ENCODE measurements around the gene GABRB2.

Gene GABRB2

GRCh38 chr5:161373345-161373707, 173.2 kb downstream of the GABRB2 start:
- no peak for DNase-seq
- H3K27ac ChIP-seq (ENCODE audit: insufficient read depth, low read length, poor library complexity, severe bottlenecking) = no peak overlapping the region
- no peaks in the 10 kb centered on the region for H3K9me3 ChIP-seq (ENCODE audit: control insufficient read depth, low read length)
- no peaks in the 10 kb centered on the region for H3K27me3 ChIP-seq (replicated peaks; ENCODE audit: control insufficient read depth, insufficient read depth, low read length, poor library complexity, severe bottlenecking)
- no peaks in the 10 kb centered on the region for H3K36me3 ChIP-seq (ENCODE audit: control insufficient read depth, insufficient read depth, low read length)
- no peaks in the 10 kb centered on the region for H3K4me1 ChIP-seq (ENCODE audit: control insufficient read depth, insufficient read depth, low read length, poor library complexity, severe bottlenecking)
- H3K4me3 ChIP-seq (ENCODE audit: insufficient read depth, low read depth, low read length, poor library complexity, severe bottlenecking) = no peak overlapping the region

DNA sequence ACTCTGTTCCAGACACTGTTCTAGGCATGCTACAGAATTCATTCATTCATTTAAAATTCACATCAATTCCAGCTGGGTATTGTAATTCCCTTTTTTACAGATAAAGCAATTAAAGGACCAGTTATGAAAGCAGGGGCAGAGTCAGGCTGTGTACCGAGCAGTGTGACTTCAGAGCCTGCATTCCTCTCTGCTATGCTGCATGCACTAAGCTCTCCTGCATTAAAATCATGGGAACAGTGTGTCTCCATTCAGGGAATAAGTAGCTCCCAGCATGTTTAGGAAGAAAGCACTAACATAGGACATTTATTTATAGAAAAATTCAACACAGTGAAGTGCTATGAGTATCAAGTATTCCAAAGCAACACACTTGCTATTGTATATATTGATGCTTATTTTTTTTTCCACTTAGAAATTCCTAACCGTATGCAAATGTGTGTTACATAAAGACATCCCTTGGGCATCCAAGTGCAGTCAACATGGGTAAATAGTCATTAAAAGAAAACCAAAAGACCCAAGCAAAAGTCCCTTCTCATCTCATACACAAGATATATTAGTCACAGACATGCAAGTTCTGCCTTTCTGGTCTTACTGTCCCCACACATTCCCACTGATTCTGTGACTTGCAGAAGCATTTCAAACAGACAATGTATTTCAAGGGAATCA, 173.7 kb downstream of the GABRB2 start:
- no peak overlapping the region for H3K4me3 ChIP-seq (ENCODE audit: insufficient read depth, low read depth, low read length, poor library complexity, severe bottlenecking)
- H3K27me3 ChIP-seq (replicated peaks; ENCODE audit: control insufficient read depth, insufficient read depth, low read length, poor library complexity, severe bottlenecking) = no peaks in the 10 kb centered on the region
- H3K9me3 ChIP-seq (ENCODE audit: control insufficient read depth, low read length) = no peaks in the 10 kb centered on the region
- H3K36me3 ChIP-seq (ENCODE audit: control insufficient read depth, insufficient read depth, low read length) = no peaks in the 10 kb centered on the region
- no peak for DNase-seq
- no peak overlapping the region for H3K27ac ChIP-seq (ENCODE audit: insufficient read depth, low read length, poor library complexity, severe bottlenecking)
- no peaks in the 10 kb centered on the region for H3K4me1 ChIP-seq (ENCODE audit: control insufficient read depth, insufficient read depth, low read length, poor library complexity, severe bottlenecking)

GRCh38 chr5:161369022-161369421, 177.5 kb downstream of the GABRB2 start:
- no peaks in the 10 kb centered on the region for H3K27me3 ChIP-seq (replicated peaks; ENCODE audit: control insufficient read depth, insufficient read depth, low read length, poor library complexity, severe bottlenecking)
- no peak overlapping the region for H3K4me3 ChIP-seq (ENCODE audit: insufficient read depth, low read depth, low read length, poor library complexity, severe bottlenecking)
- DNase-seq = no peak
- no peaks in the 10 kb centered on the region for H3K4me1 ChIP-seq (ENCODE audit: control insufficient read depth, insufficient read depth, low read length, poor library complexity, severe bottlenecking)
- no peaks in the 10 kb centered on the region for H3K36me3 ChIP-seq (ENCODE audit: control insufficient read depth, insufficient read depth, low read length)
- H3K9me3 ChIP-seq (ENCODE audit: control insufficient read depth, low read length) = no peaks in the 10 kb centered on the region
- H3K27ac ChIP-seq (ENCODE audit: insufficient read depth, low read length, poor library complexity, severe bottlenecking) = no peak overlapping the region

GRCh38 chr5:161358446-161358845, 188.1 kb downstream of the GABRB2 start:
- no peaks in the 10 kb centered on the region for H3K27me3 ChIP-seq (replicated peaks; ENCODE audit: control insufficient read depth, insufficient read depth, low read length, poor library complexity, severe bottlenecking)
- no peaks in the 10 kb centered on the region for H3K4me1 ChIP-seq (ENCODE audit: control insufficient read depth, insufficient read depth, low read length, poor library complexity, severe bottlenecking)

GRCh38 chr5:161344234-161344633, 202.3 kb downstream of the GABRB2 start:
- DNase-seq = no peak
- Histone ChIP-seq H3K36me3 (ENCODE audit: control insufficient read depth, insufficient read depth, low read length) (no peaks in the 10 kb centered on the region), H3K27me3 (replicated peaks; ENCODE audit: control insufficient read depth, insufficient read depth, low read length, poor library complexity, severe bottlenecking) (no peaks in the 10 kb centered on the region), H3K4me3 (ENCODE audit: insufficient read depth, low read depth, low read length, poor library complexity, severe bottlenecking) (no peak overlapping the region), H3K27ac (ENCODE audit: insufficient read depth, low read length, poor library complexity, severe bottlenecking) (no peak overlapping the region), H3K9me3 (ENCODE audit: control insufficient read depth, low read length) (no peaks in the 10 kb centered on the region), H3K4me1 (ENCODE audit: control insufficient read depth, insufficient read depth, low read length, poor library complexity, severe bottlenecking) (no peaks in the 10 kb centered on the region)

More at GRCh38 chr5:161358446-161358845, 188.1 kb downstream of the GABRB2 start:
- Histone ChIP-seq H3K27ac (ENCODE audit: insufficient read depth, low read length, poor library complexity, severe bottlenecking) (no peak overlapping the region), H3K36me3 (ENCODE audit: control insufficient read depth, insufficient read depth, low read length) (no peaks in the 10 kb centered on the region), H3K9me3 (ENCODE audit: control insufficient read depth, low read length) (no peaks in the 10 kb centered on the region), H3K4me3 (ENCODE audit: insufficient read depth, low read depth, low read length, poor library complexity, severe bottlenecking) (no peak overlapping the region)
- no peak for DNase-seq

DNA sequence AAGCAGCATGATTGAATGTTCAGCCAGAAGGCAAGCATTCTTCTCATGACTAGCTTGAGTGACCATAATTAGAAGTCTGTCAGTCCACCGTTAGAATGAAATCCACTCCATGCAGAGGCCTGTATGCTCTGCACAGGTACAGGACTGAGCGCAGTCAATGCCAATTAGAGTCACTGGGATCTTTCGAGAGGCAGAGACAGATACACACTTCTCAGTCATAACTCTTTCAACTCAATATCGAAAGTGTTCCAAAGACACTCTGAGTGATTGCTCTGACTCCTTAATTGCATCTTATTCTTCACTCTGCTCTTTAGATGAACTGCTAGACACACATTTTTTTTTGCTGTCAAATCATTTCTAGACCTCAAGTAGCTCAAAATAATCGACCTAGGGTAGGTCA, 203.6 kb downstream of the GABRB2 start:
- H3K27ac ChIP-seq (ENCODE audit: insufficient read depth, low read length, poor library complexity, severe bottlenecking) = no peak overlapping the region
- no peaks in the 10 kb centered on the region for H3K27me3 ChIP-seq (replicated peaks; ENCODE audit: control insufficient read depth, insufficient read depth, low read length, poor library complexity, severe bottlenecking)
- DNase-seq = no peak
- no peaks in the 10 kb centered on the region for H3K9me3 ChIP-seq (ENCODE audit: control insufficient read depth, low read length)
- no peak overlapping the region for H3K4me3 ChIP-seq (ENCODE audit: insufficient read depth, low read depth, low read length, poor library complexity, severe bottlenecking)
- H3K4me1 ChIP-seq (ENCODE audit: control insufficient read depth, insufficient read depth, low read length, poor library complexity, severe bottlenecking) = no peaks in the 10 kb centered on the region
- H3K36me3 ChIP-seq (ENCODE audit: control insufficient read depth, insufficient read depth, low read length) = no peaks in the 10 kb centered on the region

DNA sequence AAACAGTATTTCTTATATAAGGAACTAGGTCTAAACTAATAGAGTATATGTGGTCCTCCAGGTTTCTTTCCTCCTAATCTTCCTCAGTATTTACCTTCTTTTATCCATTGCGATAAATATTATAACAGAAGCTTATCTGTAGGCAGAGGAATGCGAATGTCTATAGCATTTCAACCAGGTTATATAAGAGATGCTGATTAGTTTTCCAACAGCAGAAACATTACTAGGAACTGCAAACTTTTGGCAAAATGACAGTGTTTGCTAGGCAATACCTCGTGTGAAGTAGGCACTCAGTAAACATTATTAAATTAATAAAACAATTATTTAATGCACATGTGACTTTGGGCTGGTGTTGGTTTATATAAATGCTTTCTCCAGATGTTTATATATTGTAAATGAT, 206.5 kb downstream of the GABRB2 start:
- Histone ChIP-seq H3K4me1 (ENCODE audit: control insufficient read depth, insufficient read depth, low read length, poor library complexity, severe bottlenecking) (no peaks in the 10 kb centered on the region), H3K27ac (ENCODE audit: insufficient read depth, low read length, poor library complexity, severe bottlenecking) (no peak overlapping the region), H3K4me3 (ENCODE audit: insufficient read depth, low read depth, low read length, poor library complexity, severe bottlenecking) (no peak overlapping the region), H3K9me3 (ENCODE audit: control insufficient read depth, low read length) (no peaks in the 10 kb centered on the region), H3K27me3 (replicated peaks; ENCODE audit: control insufficient read depth, insufficient read depth, low read length, poor library complexity, severe bottlenecking) (no peaks in the 10 kb centered on the region), H3K36me3 (ENCODE audit: control insufficient read depth, insufficient read depth, low read length) (no peaks in the 10 kb centered on the region)
- DNase-seq = no peak

- Histone ChIP-seq H3K36me3 (ENCODE audit: control insufficient read depth, insufficient read depth, low read length) (no peaks in the 10 kb centered on the region), H3K9me3 (ENCODE audit: control insufficient read depth, low read length) (no peaks in the 10 kb centered on the region), H3K27ac (ENCODE audit: insufficient read depth, low read length, poor library complexity, severe bottlenecking) (no peak overlapping the region), H3K27me3 (replicated peaks; ENCODE audit: control insufficient read depth, insufficient read depth, low read length, poor library complexity, severe bottlenecking) (no peaks in the 10 kb centered on the region), H3K4me3 (ENCODE audit: insufficient read depth, low read depth, low read length, poor library complexity, severe bottlenecking) (no peak overlapping the region), H3K4me1 (ENCODE audit: control insufficient read depth, insufficient read depth, low read length, poor library complexity, severe bottlenecking) (no peaks in the 10 kb centered on the region)
- no peak for DNase-seq
These were observed 213.2 kb downstream of the GABRB2 start for GRCh38 chr5:161333194-161333880.

DNA sequence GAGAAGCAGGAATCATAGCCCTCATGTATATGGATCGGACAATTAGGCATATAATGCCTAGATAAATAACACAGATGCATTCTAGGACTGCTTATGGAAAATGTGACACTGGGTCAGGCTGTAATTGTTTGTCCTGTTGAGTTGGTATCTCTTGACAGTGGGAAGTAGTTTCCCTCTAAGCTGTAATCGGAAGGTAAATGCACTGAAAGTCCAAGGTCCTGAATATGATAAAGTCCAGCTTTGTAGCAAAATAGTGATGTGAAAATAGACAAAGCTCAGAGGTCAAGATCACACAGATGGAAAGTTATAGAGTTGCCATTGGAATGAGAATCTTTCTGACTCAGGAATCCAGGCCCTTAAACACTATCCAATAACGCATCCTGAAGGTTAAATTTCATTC, 214.2 kb downstream of the GABRB2 start:
- no peak overlapping the region for H3K4me3 ChIP-seq (ENCODE audit: insufficient read depth, low read depth, low read length, poor library complexity, severe bottlenecking)
- H3K36me3 ChIP-seq (ENCODE audit: control insufficient read depth, insufficient read depth, low read length) = no peaks in the 10 kb centered on the region
- H3K27me3 ChIP-seq (replicated peaks; ENCODE audit: control insufficient read depth, insufficient read depth, low read length, poor library complexity, severe bottlenecking) = no peaks in the 10 kb centered on the region
- no peaks in the 10 kb centered on the region for H3K4me1 ChIP-seq (ENCODE audit: control insufficient read depth, insufficient read depth, low read length, poor library complexity, severe bottlenecking)
- no peak overlapping the region for H3K27ac ChIP-seq (ENCODE audit: insufficient read depth, low read length, poor library complexity, severe bottlenecking)
- no peaks in the 10 kb centered on the region for H3K9me3 ChIP-seq (ENCODE audit: control insufficient read depth, low read length)
- no peak for DNase-seq

- Histone ChIP-seq H3K27ac (ENCODE audit: insufficient read depth, low read length, poor library complexity, severe bottlenecking) (no peak overlapping the region), H3K4me1 (ENCODE audit: control insufficient read depth, insufficient read depth, low read length, poor library complexity, severe bottlenecking) (no peaks in the 10 kb centered on the region), H3K27me3 (replicated peaks; ENCODE audit: control insufficient read depth, insufficient read depth, low read length, poor library complexity, severe bottlenecking) (no peaks in the 10 kb centered on the region), H3K4me3 (ENCODE audit: insufficient read depth, low read depth, low read length, poor library complexity, severe bottlenecking) (no peak overlapping the region), H3K9me3 (ENCODE audit: control insufficient read depth, low read length) (no peaks in the 10 kb centered on the region), H3K36me3 (ENCODE audit: control insufficient read depth, insufficient read depth, low read length) (no peaks in the 10 kb centered on the region)
- no peak for DNase-seq
These were observed 232.5 kb downstream of the GABRB2 start for GRCh38 chr5:161314033-161314432.

Data from effector memory CD4-positive, alpha-beta T cell (primary cell).